H7 (cell line): Measurements from ENCODE around the gene TRIM24. TPM values are rescaled to one million over a fixed set of nuclear protein-coding genes. Genes with fewer than 3 reads are reported as not detected.
"Not testable (repeated sequence)": the region's sequence is repeated elsewhere in the genome, so short reads cannot be mapped to it uniquely, and the experiment has no call there.

Experiments
- DNase-seq: peaks from one replicate; pipeline ENCODE4 v3.0.0; 2012
- H3K27me3 ChIP-seq: 2 replicates; pipeline ENCODE4 v1.6.0; 2011; ENCODE audit warnings: mild to moderate bottlenecking, low read length; ENCODE audit not compliant: control insufficient read depth, insufficient read depth
- H3K36me3 ChIP-seq: replicated peaks from 2 replicates; pipeline ENCODE4 v1.5.1; 2011; ENCODE audit warnings: low read length; ENCODE audit not compliant: control insufficient read depth, insufficient read depth
- H3K4me3 ChIP-seq: 2 replicates; pipeline ENCODE4 v1.5.1; 2011; ENCODE audit warnings: low read depth, mild to moderate bottlenecking, control low read depth, low read length, moderate library complexity; ENCODE audit not compliant: insufficient read depth
- total RNA-seq: library from RNA; depleted of rRNA; stranded (reverse); fragments of >200 nt; shearing (Covaris generic); gene quantifications from 2 replicates; pipeline ENCODE4 v1.2.3, GENCODE V29; 2014; rRNA removed

The TRIM24 gene
- total RNA-seq: 102 and 132 TPM in 2 replicates

DNA sequence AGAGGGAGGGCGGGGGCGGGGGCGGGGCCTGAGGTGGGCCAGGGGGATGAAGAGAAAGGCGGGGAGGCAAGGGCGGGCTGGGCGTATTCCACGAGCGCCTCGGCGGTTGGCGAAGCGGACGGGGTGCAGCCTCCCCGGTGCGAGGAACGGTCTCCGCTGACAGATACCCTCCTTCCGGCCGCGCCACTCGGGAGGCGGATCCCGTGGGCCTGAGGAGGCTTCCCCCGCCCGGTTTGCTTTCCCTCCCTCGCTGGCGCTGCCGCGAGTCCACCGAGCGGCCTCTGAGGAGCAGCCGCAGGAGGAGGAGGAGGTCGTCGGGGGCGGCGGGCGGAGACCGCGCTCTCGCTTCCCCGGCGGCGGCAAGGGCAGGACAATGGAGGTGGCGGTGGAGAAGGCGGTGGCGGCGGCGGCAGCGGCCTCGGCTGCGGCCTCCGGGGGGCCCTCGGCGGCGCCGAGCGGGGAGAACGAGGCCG, at the start of gene TRIM24:
TRIM24 (plus strand) TSS at position 84 of the 473 bp plus-strand sequence; CDS start at position 374, 290 bp downstream.
- Histone ChIP-seq H3K27me3 (no peaks in the 10 kb centered on the region), H3K36me3 (peaks cover 2% of the 10 kb centered on the region), H3K4me3 (peak within 1 kb of the TSS; percentile 92)
- peak; percentile 98 for DNase-seq

DNA sequence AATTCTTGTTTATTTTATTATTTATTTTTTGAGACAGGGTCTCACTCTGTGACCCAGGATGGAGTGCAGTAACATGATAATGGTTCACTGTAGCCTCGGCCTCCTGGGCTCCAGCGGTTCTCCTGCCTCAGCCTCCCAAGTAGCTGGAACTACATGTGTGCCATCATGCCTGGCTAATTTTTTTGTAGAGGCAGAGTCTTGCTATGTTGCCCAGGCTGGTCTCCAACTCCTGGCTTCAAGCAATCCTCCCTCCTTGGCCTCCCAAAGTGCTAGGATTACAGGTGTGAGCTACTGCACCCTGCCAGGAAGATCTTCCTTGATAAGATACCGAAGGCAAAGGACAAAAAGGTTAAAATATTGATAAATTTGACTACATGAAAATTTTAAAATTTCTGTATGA, 48.0 kb upstream of the TRIM24 start:
- DNase-seq, H3K27me3 ChIP-seq, H3K4me3 ChIP-seq, H3K36me3 ChIP-seq: not testable (repeated sequence)

DNA sequence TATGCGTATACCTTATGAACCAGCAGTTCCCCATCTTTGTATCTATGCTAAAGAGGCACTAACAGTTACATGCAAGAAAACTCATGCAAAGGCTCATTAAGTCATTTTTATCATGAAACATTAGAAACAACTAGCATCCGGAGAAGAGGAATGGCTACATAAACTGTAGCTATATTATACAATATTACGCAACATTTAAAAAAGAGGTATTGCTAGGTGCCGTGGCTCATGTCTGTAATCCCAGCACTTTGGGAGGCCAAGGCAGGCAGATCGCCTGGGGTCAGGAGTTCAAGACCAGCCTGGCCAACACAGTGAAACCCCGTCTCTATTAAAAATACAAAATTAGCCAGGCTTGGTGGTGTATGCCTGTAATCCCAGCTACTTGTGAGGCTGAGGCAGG, 47.1 kb upstream of the TRIM24 start:
- DNase-seq, H3K27me3 ChIP-seq, H3K36me3 ChIP-seq, H3K4me3 ChIP-seq: not testable (repeated sequence)

DNA sequence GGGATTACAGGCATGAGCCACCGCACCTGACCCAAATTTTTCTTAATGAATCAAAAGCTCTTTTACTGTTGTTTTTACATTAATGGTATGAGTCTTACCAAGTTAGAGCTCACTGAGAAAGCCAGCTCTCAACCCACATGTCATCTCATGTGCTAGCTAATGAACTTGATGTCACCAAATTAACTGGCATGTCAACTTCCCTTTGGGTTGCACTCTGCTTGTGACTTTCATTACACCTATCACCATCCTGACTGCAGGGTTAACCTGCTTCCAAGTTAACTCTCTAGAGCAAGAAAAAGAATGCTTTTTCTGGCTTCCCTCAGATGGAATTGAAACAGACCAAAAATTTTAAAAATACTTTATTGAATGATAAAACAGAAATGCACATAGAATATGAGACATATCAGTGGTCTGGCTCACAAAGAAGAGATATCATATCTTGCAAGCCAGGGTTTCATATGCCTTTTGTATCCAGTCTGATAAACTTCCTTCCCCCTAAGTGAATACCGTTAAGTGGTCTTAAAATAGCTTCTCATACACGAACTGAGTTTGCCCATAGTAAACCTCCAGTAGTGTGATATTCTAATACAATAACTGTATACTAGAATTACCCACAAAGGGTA, 42.9 kb upstream of the TRIM24 start:
- DNase-seq: no peak
- Histone ChIP-seq H3K27me3 (no peaks in the 10 kb centered on the region), H3K36me3 (no peaks in the 10 kb centered on the region), H3K4me3 (no peak overlapping the region)

DNA sequence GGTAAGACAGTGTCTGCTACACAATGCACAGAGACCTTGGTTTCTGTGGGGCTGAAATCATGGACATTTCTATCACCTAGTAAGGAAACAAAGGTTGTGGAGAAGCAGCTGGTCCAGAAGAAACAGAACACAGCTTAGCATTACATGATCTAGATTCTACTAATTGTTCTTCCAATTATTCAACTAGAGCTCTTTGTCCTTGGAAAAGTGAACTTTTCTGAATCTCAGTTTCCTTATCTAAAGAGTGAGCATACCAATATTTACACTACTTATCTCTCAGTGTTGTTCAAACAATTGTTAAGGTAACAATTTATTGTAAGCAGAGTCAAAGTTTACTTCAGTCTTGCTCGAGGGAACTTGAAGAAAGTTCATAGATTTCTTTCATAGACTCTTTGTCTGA, 42.3 kb upstream of the TRIM24 start:
- no peaks in the 10 kb centered on the region for H3K36me3 ChIP-seq
- no peak overlapping the region for H3K4me3 ChIP-seq
- no peaks in the 10 kb centered on the region for H3K27me3 ChIP-seq
- DNase-seq: no peak

DNA sequence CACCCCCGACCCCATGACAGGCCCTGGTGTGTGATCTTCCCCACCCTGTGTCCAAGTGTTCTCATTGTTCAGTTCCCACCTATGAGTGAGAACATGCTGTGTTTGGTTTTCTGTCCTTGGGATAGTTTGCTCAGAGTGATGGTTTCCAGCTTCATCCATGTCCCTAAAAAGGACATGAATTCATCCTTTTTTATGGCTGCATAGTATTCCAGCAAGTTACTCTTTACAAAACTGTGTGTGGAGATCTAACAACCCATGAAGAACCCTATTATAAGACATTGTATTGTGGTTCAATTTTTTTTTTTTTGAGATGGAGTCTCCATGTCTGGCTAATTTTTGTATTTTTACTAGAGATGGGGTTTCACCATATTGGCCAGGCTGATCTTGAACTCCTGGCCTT, 41.7 kb upstream of the TRIM24 start:
- not testable (repeated sequence) for DNase-seq, H3K36me3 ChIP-seq, H3K4me3 ChIP-seq, H3K27me3 ChIP-seq

DNA sequence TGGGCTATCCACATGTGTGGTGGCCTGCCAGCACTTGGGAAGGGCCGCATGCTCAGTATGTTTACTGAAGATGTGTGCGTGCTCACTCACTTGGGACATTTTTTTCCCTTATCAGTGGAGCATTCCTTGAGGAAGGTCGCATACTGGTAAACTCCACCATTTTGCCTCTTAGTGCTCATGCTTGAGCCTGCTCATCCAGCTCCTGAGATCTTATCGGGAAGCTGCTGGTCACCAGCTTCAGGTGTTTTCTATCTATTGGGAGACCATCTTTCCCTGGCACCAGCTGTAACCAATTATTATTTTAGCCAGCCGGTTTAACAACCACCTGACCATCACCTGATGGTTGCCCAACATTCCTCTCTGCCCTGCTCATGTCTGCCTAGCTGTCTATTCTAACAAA, 35.0 kb upstream of the TRIM24 start:
- Histone ChIP-seq H3K27me3 (no peaks in the 10 kb centered on the region), H3K4me3 (no peak overlapping the region), H3K36me3 (no peaks in the 10 kb centered on the region)
- DNase-seq: no peak

DNA sequence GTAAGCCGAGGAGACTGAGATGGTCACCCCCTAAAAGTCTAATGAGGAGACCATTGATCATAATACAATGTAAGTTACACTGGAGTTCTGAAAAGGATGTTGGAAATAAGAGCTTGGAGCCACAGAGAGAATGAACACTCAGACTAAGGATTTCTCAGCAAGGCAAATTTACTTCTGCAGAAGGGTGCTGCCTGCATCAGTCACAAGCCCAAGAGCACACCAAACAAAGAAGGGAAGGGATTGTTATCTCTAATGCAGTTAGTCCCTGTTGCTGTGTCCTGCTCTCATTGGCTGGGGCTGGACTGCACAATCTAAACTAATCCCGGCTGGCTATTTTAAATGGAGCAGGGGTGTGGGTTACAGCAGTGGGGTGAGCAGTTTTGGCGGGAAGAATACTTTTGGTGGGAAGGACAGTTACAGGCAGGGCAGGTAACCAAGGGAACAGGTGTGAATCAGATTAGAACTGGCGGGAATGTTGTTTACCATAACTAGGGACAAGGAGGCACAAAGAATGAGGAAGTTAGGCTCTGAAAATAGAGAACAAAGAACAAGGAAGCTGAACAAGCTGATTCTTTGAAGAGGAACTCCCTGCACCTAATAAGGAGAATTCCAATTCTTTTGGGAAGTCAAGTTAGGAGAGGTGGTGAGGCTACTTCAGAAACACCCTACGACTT, 30.3 kb upstream of the TRIM24 start:
- DNase-seq: no peak
- Histone ChIP-seq H3K27me3 (no peaks in the 10 kb centered on the region), H3K4me3 (no peak overlapping the region), H3K36me3 (no peaks in the 10 kb centered on the region)

DNA sequence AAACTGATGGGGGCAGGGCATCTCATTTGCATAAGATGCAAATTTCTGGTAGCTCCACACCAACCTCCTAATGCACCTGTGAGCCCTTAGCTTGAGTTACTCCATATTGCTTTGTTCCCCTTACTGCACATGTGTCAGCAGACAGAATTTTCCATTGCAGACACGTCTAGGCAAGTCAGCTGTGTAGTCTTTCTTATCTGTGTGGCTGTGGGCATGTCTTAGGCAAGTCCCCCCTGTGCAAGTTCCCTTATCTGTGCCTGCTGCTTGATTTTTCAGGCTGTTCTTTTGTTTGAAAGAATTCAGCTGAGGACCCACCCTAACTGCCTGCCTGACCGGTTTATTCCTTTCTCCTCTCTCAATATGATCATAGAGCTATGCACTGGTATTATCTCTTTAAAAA, 28.5 kb upstream of the TRIM24 start:
- Histone ChIP-seq H3K4me3 (no peak overlapping the region), H3K27me3 (no peaks in the 10 kb centered on the region), H3K36me3 (no peaks in the 10 kb centered on the region)
- DNase-seq: no peak

DNA sequence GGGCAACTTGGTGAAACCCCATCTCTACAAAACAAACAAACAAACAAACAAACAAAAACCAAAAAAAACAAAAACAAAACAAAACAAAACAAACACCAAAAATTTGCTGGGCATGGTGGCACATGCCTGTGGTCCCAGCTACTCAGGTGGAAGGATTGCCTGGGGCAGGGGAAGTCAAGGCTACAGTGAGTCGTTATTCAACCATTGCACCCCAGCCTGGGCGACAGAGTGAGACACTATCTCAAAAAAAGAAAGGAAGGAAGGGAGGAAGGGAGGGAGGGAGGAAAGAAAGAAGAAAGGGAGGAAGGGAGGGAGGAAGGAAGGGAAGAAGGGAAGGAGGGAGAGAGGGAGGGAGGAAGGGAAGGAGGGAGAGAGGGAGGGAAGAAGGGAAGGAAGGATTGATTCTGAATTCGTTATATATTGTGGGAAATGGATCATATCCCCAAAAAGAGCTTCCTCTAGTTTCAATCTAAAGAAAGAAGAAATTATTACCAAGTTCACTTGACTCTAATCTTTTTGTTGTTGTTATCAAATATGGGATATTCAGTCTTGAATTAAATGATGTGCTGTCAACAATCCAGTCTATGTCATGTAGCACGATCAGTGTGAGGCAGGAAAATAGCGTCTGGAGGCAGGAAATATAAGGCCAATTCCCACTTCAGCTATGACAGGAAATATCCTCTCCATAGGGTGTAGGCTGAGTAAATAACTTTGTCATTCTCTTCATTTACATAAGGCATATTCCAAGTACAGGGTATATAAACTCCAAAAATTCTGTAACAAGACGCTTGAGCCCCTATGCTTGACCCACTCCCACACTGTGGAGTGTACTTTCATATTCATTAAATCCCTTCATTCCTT, 26.2 kb upstream of the TRIM24 start:
- no peak overlapping the region for H3K4me3 ChIP-seq
- no peaks in the 10 kb centered on the region for H3K27me3 ChIP-seq
- H3K36me3 ChIP-seq: no peaks in the 10 kb centered on the region
- no peak for DNase-seq

DNA sequence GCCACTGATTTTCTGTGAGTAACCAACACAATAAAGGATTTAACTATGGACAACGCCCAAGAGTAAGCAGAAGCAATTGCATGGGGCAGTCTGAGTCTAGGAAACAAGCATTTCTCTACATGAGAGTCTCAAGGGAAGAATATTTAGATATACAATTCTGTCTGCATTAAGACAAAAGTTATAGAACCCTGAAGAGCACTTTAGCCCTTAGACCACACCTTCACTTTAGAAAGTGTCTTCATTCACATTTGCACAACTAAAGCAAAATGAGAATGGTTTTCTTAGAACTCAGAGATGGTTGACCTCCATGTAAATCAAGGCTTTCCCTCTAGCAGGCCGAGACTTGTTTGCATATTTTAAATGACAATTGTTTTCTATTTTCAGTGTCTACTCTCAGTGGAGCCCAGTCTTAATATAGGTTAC, 25.5 kb upstream of the TRIM24 start:
- no peaks in the 10 kb centered on the region for H3K36me3 ChIP-seq
- H3K27me3 ChIP-seq: no peaks in the 10 kb centered on the region
- no peak overlapping the region for H3K4me3 ChIP-seq
- no peak for DNase-seq

DNA sequence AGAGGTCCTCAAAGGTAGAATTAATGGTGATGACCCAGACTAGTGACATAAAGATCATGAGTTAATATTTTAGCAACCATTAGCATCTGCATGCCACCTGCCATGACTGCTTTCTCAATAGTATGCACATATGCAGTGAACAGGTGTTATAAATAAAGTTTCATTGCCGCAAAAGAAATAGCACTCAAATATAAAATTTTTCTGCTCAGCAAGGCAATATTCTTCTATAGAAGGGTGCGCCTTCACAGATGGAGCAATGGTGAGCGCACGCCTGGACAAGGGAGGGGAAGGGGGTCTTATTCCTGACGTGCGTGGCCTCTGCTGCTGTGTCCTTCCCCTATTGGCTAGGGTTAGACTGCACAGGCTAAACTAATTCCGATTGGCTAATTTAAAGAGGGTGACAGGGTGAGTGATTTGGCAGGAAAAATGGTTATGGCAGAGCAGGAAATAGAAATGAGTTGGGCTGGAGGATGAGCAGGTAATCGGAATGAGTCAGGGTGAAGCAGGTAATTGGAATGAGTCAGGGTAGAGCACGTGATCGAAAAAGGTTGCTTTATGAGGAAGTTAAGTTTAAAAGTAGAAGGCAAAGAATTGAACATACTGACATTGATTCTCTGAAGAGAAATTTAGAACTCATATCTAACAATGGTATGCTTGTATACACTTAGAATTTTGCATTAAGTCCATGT, 24.7 kb upstream of the TRIM24 start:
- no peak overlapping the region for H3K4me3 ChIP-seq
- H3K27me3 ChIP-seq: no peaks in the 10 kb centered on the region
- no peak for DNase-seq
- H3K36me3 ChIP-seq: no peaks in the 10 kb centered on the region

DNA sequence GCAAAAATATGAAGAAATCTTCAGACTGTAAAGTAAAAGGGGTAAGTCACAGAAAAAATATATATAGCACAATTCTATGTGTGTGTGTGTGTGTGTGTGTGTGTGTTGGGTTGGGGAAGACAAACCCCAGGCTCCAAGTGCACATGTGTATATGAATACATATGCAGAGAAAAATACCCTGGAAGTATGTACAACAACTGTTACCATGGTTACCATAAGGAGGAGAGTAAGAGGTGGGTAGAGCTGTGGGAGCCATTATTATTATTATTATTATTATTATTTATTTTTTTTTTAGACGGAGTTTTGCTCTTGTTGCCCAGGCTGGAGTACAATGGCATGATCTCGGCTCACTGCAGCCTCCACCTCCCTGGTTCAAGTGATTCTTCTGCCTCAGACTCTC, 23.7 kb upstream of the TRIM24 start:
- Histone ChIP-seq H3K27me3 (no peaks in the 10 kb centered on the region), H3K4me3 (no peak overlapping the region), H3K36me3 (no peaks in the 10 kb centered on the region)
- DNase-seq: no peak

DNA sequence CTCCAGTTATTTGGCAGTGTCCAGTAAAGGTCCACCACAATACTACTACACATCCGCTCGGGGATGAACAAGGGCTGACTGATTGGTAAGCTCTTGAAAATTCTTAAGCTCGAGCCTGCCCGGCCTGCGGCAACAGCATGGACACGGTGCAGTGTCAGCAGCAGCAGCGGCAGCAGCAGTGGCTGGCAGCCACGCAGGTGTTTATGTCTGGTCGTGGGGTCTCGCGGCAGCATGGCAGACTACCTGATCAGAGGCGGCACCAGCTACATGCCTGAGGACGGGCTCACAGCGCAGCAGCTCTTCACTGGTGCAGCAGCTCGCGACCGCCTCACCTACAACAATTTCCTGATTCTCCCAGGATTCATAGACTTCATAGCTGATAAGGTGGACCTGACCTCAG, 19.6 kb upstream of the TRIM24 start:
- Histone ChIP-seq H3K36me3 (no peaks in the 10 kb centered on the region), H3K4me3 (no peak overlapping the region), H3K27me3 (no peaks in the 10 kb centered on the region)
- DNase-seq: no peak
